Measurements from ENCODE around the gene PCDH15. TPM values are rescaled to one million over a fixed set of nuclear protein-coding genes. Genes with fewer than 3 reads are reported as not detected.

The PCDH15 gene
- total and polyA plus RNA-seq, 4 donors = 0.03 to 16.9 (median 0.88) TPM

DNA sequence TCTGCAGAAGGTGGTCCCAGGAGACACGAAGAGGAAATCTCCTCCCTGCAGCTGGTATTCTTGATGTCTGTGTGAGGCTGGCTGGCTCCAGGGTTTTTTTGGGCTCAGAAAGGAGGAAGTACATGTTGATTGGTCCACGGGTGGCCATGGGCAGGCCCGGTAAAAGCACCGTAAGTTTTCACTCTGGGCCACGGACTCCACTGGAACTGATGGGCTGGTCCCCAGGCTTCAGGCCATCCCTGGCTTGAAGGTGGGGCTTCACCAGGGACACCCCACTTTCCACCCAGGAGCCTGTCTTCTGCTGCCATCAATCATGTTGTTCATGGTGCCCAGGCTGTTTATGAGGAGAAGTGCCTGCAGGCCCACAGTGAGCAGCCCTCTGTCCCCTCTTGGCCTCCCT lies 736.8 kb downstream of the PCDH15 start:
- ATAC-seq (ENCODE audit: insufficient read depth, low FRiP score) = no peak
- no peak overlapping the region for H3K4me3 ChIP-seq
- H3K9ac ChIP-seq (ENCODE audit: insufficient read depth in 1 of 2, low read length in 2 of 2) = no peak overlapping the region
- 78 to 81% methylated on average over 5 of the region's 5 CpGs for WGBS, 2 donors
- TF ChIP-seq CTCF (IDR thresholded peaks at IDR 0.05; ENCODE audit: control extremely low read depth, extremely low read depth) = no peak
- peaks cover 0 to 5% (median 0%) of the 10 kb centered on the region in 4 donors for H3K9me3 ChIP-seq (ENCODE audit: control insufficient read depth in 4 of 4, insufficient read depth in 3 of 4, low read length in 3 of 4)
- DNase-seq = no peak
- no peaks in the 10 kb centered on the region for H3K36me3 ChIP-seq (ENCODE audit: control insufficient read depth in 4 of 4, insufficient read depth in 4 of 4, low read length in 4 of 4)
- no peaks in the 10 kb centered on the region for H3K27me3 ChIP-seq (ENCODE audit: control insufficient read depth in 3 of 3, insufficient read depth in 3 of 3, low read length in 2 of 3)
- H3K27ac ChIP-seq (ENCODE audit: low read depth in 1 of 2, low read length in 1 of 2) = no peak overlapping the region
- peaks cover 0 to 3% (median 0%) of the 10 kb centered on the region in 5 donors for H3K4me1 ChIP-seq (ENCODE audit: control insufficient read depth in 5 of 5, insufficient read depth in 5 of 5, low read length in 5 of 5)

- 88 to 91% methylated on average over 14 of the region's 14 CpGs for WGBS, 2 donors
- TF ChIP-seq CTCF (IDR thresholded peaks at IDR 0.05; ENCODE audit: control extremely low read depth, extremely low read depth) = no peak
Measured at GRCh38 chr10:54063514-54063913, 737.5 kb downstream of the PCDH15 start.

GRCh38 chr10:54060572-54060971 lies 740.5 kb downstream of the PCDH15 start:
- Histone ChIP-seq H3K4me1 (ENCODE audit: control insufficient read depth in 5 of 5, insufficient read depth in 5 of 5, low read length in 5 of 5) (no peaks in the 10 kb centered on the region), H3K36me3 (ENCODE audit: control insufficient read depth in 4 of 4, insufficient read depth in 4 of 4, low read length in 4 of 4) (no peaks in the 10 kb centered on the region), H3K4me3 (no peak overlapping the region), H3K27ac (ENCODE audit: low read depth in 1 of 2, low read length in 1 of 2) (no peak overlapping the region), H3K27me3 (ENCODE audit: control insufficient read depth in 3 of 3, insufficient read depth in 3 of 3, low read length in 2 of 3) (no peaks in the 10 kb centered on the region), H3K9ac (ENCODE audit: insufficient read depth in 1 of 2, low read length in 2 of 2) (no peak overlapping the region), H3K9me3 (ENCODE audit: control insufficient read depth in 4 of 4, insufficient read depth in 3 of 4, low read length in 3 of 4) (peaks cover 0 to 10% (median 0%) of the 10 kb centered on the region in 4 donors)
- DNase-seq (no peak), ATAC-seq (ENCODE audit: insufficient read depth, low FRiP score) (no peak)
- 93 to 95% methylated on average over 5 of the region's 5 CpGs for WGBS, 2 donors
- no peak for TF ChIP-seq CTCF (IDR thresholded peaks at IDR 0.05; ENCODE audit: control extremely low read depth, extremely low read depth)

More at GRCh38 chr10:54063514-54063913, 737.5 kb downstream of the PCDH15 start:
- peaks cover 0 to 3% (median 0%) of the 10 kb centered on the region in 5 donors for H3K4me1 ChIP-seq (ENCODE audit: control insufficient read depth in 5 of 5, insufficient read depth in 5 of 5, low read length in 5 of 5)
- no peak overlapping the region for H3K27ac ChIP-seq (ENCODE audit: low read depth in 1 of 2, low read length in 1 of 2)
- H3K9me3 ChIP-seq (ENCODE audit: control insufficient read depth in 4 of 4, insufficient read depth in 3 of 4, low read length in 3 of 4) = peaks cover 0 to 5% (median 0%) of the 10 kb centered on the region in 4 donors
- no peak overlapping the region for H3K4me3 ChIP-seq
- no peaks in the 10 kb centered on the region for H3K36me3 ChIP-seq (ENCODE audit: control insufficient read depth in 4 of 4, insufficient read depth in 4 of 4, low read length in 4 of 4)
- H3K27me3 ChIP-seq (ENCODE audit: control insufficient read depth in 3 of 3, insufficient read depth in 3 of 3, low read length in 2 of 3) = no peaks in the 10 kb centered on the region
- ATAC-seq (ENCODE audit: insufficient read depth, low FRiP score) (no peak), DNase-seq (no peak)
- H3K9ac ChIP-seq (ENCODE audit: insufficient read depth in 1 of 2, low read length in 2 of 2) = no peak overlapping the region

DNA sequence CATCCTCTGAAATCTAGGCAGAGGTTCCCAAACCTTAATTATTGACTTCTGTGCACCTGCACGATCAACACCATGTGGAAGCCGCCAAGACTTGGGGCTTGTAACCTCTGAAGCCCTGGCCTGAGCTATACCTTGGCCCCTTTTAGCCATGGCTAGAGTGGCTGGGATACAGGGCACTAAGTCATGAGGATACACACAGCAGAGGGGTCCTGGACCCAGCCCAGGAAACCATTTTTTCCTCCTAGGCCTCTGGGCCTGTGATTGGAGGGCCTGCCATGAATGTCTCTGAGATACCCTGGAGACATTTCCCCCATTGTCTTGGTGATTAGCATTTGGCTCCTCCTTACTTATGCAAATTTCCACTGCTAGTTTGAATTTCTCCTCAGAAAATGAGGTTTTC lies 743.7 kb downstream of the PCDH15 start:
- no peak overlapping the region for H3K4me3 ChIP-seq
- ATAC-seq (ENCODE audit: insufficient read depth, low FRiP score) = no peak
- no peaks in the 10 kb centered on the region for H3K27me3 ChIP-seq (ENCODE audit: control insufficient read depth in 3 of 3, insufficient read depth in 3 of 3, low read length in 2 of 3)
- no peak overlapping the region for H3K9ac ChIP-seq (ENCODE audit: insufficient read depth in 1 of 2, low read length in 2 of 2)
- no peaks in the 10 kb centered on the region for H3K36me3 ChIP-seq (ENCODE audit: control insufficient read depth in 4 of 4, insufficient read depth in 4 of 4, low read length in 4 of 4)
- TF ChIP-seq CTCF (IDR thresholded peaks at IDR 0.05; ENCODE audit: control extremely low read depth, extremely low read depth) = no peak
- no peaks in the 10 kb centered on the region for H3K4me1 ChIP-seq (ENCODE audit: control insufficient read depth in 5 of 5, insufficient read depth in 5 of 5, low read length in 5 of 5)
- peaks cover 0 to 5% (median 0%) of the 10 kb centered on the region in 4 donors for H3K9me3 ChIP-seq (ENCODE audit: control insufficient read depth in 4 of 4, insufficient read depth in 3 of 4, low read length in 3 of 4)
- H3K27ac ChIP-seq (ENCODE audit: low read depth in 1 of 2, low read length in 1 of 2) = no peak overlapping the region
- DNase-seq = no peak
- WGBS, 2 donors = 43 to 73% methylated on average over 2 of the region's 2 CpGs

All from lung (tissue), 12 donors.